ENCODE measurements around the gene DGKZ. TPM values are rescaled to one million over a fixed set of nuclear protein-coding genes. Genes with fewer than 3 reads are reported as not detected.

The DGKZ gene
- total and polyA plus RNA-seq, 10 of the 15 experiments (the other 5 are each of a cell fraction or from before 2014, with no cell fraction given), result 0.50 to 78.4 (median 39.5) TPM

DNA sequence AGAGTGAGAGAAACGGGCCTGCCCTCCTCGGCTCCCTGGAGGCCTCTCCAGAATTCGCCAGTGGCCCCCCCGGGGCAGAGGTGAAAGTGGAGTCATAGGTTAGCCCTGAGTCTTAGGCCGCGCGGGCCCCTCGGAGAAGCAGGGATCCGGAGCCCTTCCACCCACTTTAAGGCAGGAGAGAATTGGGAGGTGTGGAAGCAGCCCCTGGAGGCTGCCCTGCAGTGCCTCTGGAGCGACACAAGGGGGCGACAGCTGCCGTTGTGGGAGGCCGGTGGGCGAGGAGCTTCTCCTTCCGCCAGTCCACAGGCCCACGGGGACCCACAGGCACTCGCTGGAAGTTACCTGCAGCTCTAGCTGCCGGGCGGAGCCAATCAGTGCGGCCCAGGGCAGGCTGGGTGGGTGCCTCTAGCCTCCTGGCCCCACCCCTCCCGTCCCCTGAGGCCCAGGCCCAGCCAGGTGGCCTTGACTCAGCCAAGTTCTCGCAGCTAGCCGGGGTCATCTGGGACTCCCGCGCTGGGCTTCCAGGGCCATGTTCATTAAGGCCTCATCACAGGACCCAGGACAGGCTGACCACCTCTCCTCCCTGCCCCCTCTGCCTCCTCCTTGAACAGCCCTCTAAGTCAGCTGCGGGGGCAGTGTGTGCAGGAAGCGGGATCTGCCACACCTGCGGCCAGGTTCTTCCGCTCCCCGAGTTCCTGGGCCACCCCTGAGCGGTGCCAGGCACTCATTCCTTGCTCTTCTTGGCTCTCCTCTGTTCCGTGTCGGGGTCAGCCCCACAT is 5.0 kb downstream of the DGKZ start:
- Histone ChIP-seq H4K20me1 (ENCODE audit: control insufficient read depth, insufficient read depth) (no peaks in the 10 kb centered on the region), H3K79me2 (ENCODE audit: control insufficient read depth, insufficient read depth, low read length) (peaks cover 60% of the 10 kb centered on the region), H3K4me3 (no peak overlapping the region), H2AFZ (ENCODE audit: control insufficient read depth, low read depth, low read length) (no peak overlapping the region), H3K4me2 (ENCODE audit: control insufficient read depth, insufficient read depth) (peak overlapping the region; percentile 60; the same call in 1 of the 2 replicates), H3K9ac (ENCODE audit: control insufficient read depth, insufficient read depth, low read length) (0 out of 2 replicates have a peak overlapping the region, but pooled peaks have one; percentile 4), H3K27me3 (replicated peaks in 1 of 2; ENCODE audit: control insufficient read depth in 2 of 2, insufficient read depth in 2 of 2, low read length in 1 of 2) (no peaks in the 10 kb centered on the region), H3K27ac (ENCODE audit: control insufficient read depth, insufficient read depth) (no peak overlapping the region), H3K36me3 (ENCODE audit: control insufficient read depth in 2 of 2, insufficient read depth in 2 of 2, low read length in 1 of 2) (peaks cover 0 to 3% of the 10 kb centered on the region in 2 experiments; a peak in 3 of 4 replicates), H3K9me3 (replicated peaks; ENCODE audit: control insufficient read depth, insufficient read depth, low read length) (no peaks in the 10 kb centered on the region), H3K4me1 (ENCODE audit: control insufficient read depth, insufficient read depth, low read length) (peaks cover 30% of the 10 kb centered on the region)
- no peak for DNase-seq (ENCODE audit: low read depth, low spot score)
- ChIA-PET RAD21 (ENCODE audit: unreplicated experiment) (interaction anchor here (0.7 to 4.3 kb wide), 16 partner anchors 9 to 387 kb away, joined by 3 to 24 read pairs (median 3); no protein-coding TSS in a partner anchor), POLR2A (interaction anchor here (1.2 to 2.9 kb wide), 2 partner anchors 9 to 15 kb away, joined by 3 to 21 read pairs; no protein-coding TSS in a partner anchor), CTCF (interaction anchor here (0.6 to 19.9 kb wide), 23 partner anchors 10 to 266 kb away, joined by 3 to 423 read pairs (median 4); partner anchors contain the start of genes ATG13 and CHRM4), SMC1A (ENCODE audit: uncharacterized antibody, unreplicated experiment) (interaction anchor here (0.6 to 5.3 kb wide), 10 partner anchors 8 to 273 kb away, joined by 3 to 70 read pairs (median 4); no protein-coding TSS in a partner anchor)
- FAIRE-seq, result no peak
- in situ Hi-C loops (cut with MboI), result no loop called here
- intact Hi-C loops (cut with micrococcal nuclease; ENCODE audit: unreplicated experiment), result no loop called here
- no TSS peak for BruUV-seq (replicated peaks)
- WGBS (ENCODE audit: insufficient coverage, insufficient replicate concordance, low lambda C conversion rate, missing lambda C conversion rate), result 71% methylated on average over 25 of the region's 33 CpGs
- peak; percentile 29 for ATAC-seq
- TF ChIP-seq ZSCAN29 (IDR thresholded peaks at IDR 0.05) (no peak), RAD21 (IDR thresholded peaks at IDR 0.05; ENCODE audit: insufficient read depth, low read depth, low read length) (peak; percentile 50), ESRRA (IDR thresholded peaks at IDR 0.05; ENCODE audit: low read length) (no peak), TCF7 (IDR thresholded peaks at IDR 0.05; ENCODE audit: borderline replicate concordance) (no peak), MEF2B (IDR thresholded peaks at IDR 0.05; ENCODE audit: partially characterized antibody, poor library complexity, severe bottlenecking) (peak; percentile 57), NBN (IDR thresholded peaks at IDR 0.05) (peak; percentile 44; the same call in 1 of the 2 replicates), GATAD2B (conservative IDR thresholded peaks at IDR 0.05; ENCODE audit: low read depth) (peak; percentile 67), DPF2 (IDR thresholded peaks at IDR 0.05) (0 out of 2 replicates have a peak, but pooled peaks have one; percentile 40), CBX3 (IDR thresholded peaks at IDR 0.05; ENCODE audit: borderline replicate concordance, low read depth) (no peak), SP1 (IDR thresholded peaks at IDR 0.05; ENCODE audit: low read depth, low read length) (peak; percentile 13), SMC3 (IDR thresholded peaks at IDR 0.05; ENCODE audit: borderline replicate concordance, low read length) (peak; percentile 81; the same call in 1 of the 2 replicates), HDAC2 (IDR thresholded peaks at IDR 0.05) (no peak), SIX5 (IDR thresholded peaks at IDR 0.05; ENCODE audit: low read depth, low read length, severe bottlenecking) (no peak)
- TF ChIP-seq, protein P1, sequence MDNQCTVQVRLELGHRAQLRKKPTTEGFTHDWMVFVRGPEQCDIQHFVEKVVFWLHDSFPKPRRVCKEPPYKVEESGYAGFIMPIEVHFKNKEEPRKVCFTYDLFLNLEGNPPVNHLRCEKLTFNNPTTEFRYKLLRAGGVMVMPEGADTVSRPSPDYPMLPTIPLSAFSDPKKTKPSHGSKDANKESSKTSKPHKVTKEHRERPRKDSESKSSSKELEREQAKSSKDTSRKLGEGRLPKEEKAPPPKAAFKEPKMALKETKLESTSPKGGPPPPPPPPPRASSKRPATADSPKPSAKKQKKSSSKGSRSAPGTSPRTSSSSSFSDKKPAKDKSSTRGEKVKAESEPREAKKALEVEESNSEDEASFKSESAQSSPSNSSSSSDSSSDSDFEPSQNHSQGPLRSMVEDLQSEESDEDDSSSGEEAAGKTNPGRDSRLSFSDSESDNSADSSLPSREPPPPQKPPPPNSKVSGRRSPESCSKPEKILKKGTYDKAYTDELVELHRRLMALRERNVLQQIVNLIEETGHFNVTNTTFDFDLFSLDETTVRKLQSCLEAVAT (IDR thresholded peaks at IDR 0.05), result 0 out of 2 replicates have a peak, but pooled peaks have one; percentile 68
- TF ChIP-seq, protein P2, sequence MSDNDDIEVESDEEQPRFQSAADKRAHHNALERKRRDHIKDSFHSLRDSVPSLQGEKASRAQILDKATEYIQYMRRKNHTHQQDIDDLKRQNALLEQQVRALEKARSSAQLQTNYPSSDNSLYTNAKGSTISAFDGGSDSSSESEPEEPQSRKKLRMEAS (IDR thresholded peaks at IDR 0.05; ENCODE audit: low read depth, low read length), result no peak
- TF ChIP-seq, protein P3, sequence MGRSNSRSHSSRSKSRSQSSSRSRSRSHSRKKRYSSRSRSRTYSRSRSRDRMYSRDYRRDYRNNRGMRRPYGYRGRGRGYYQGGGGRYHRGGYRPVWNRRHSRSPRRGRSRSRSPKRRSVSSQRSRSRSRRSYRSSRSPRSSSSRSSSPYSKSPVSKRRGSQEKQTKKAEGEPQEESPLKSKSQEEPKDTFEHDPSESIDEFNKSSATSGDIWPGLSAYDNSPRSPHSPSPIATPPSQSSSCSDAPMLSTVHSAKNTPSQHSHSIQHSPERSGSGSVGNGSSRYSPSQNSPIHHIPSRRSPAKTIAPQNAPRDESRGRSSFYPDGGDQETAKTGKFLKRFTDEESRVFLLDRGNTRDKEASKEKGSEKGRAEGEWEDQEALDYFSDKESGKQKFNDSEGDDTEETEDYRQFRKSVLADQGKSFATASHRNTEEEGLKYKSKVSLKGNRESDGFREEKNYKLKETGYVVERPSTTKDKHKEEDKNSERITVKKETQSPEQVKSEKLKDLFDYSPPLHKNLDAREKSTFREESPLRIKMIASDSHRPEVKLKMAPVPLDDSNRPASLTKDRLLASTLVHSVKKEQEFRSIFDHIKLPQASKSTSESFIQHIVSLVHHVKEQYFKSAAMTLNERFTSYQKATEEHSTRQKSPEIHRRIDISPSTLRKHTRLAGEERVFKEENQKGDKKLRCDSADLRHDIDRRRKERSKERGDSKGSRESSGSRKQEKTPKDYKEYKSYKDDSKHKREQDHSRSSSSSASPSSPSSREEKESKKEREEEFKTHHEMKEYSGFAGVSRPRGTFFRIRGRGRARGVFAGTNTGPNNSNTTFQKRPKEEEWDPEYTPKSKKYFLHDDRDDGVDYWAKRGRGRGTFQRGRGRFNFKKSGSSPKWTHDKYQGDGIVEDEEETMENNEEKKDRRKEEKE (IDR thresholded peaks at IDR 0.05), result no peak
- TF ChIP-seq, protein P4, sequence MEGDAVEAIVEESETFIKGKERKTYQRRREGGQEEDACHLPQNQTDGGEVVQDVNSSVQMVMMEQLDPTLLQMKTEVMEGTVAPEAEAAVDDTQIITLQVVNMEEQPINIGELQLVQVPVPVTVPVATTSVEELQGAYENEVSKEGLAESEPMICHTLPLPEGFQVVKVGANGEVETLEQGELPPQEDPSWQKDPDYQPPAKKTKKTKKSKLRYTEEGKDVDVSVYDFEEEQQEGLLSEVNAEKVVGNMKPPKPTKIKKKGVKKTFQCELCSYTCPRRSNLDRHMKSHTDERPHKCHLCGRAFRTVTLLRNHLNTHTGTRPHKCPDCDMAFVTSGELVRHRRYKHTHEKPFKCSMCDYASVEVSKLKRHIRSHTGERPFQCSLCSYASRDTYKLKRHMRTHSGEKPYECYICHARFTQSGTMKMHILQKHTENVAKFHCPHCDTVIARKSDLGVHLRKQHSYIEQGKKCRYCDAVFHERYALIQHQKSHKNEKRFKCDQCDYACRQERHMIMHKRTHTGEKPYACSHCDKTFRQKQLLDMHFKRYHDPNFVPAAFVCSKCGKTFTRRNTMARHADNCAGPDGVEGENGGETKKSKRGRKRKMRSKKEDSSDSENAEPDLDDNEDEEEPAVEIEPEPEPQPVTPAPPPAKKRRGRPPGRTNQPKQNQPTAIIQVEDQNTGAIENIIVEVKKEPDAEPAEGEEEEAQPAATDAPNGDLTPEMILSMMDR (IDR thresholded peaks at IDR 0.05 in 2 of 3, conservative IDR thresholded peaks at IDR 0.05 in 1 of 3; ENCODE audit: control insufficient read depth in 2 of 3, extremely low read depth in 1 of 3, insufficient read depth in 1 of 3, low read depth in 3 of 3, low read length in 3 of 3), result peak; percentile 86 to 97 (median 87)

All from GM12878 (cell line).